SK-N-SH (cell line): ENCODE measurements around the gene SF3B4. TPM values are rescaled to one million over a fixed set of nuclear protein-coding genes. Genes with fewer than 3 reads are reported as not detected.

Experiments
- CTCF ChIA-PET: fragments of 300-600, 350-600 bp; formaldehyde crosslinking; extraction: SDS; loops from one replicate; lab custom pipeline; 2021; lab: Yijun Ruan, JAX
- POLR2A ChIA-PET: fragments of 350-600 bp; sonication (Branson Sonifier 250); formaldehyde crosslinking; extraction: SDS; loops from one replicate; lab custom pipeline; 2020; ENCODE audit warnings: antibody characterized with exemption, inconsistent platforms; lab: Yijun Ruan, JAX
- DNase-seq: peaks from one replicate; pipeline ENCODE4 v3.0.0; 2012
- H2AFZ ChIP-seq: fragments of 200-600 bp; sonication (generic); 2 replicates; pipeline ENCODE4 v1.8.1; 2016; ENCODE audit warnings: antibody characterized with exemption, mild to moderate bottlenecking, low read depth
- H3F3A ChIP-seq: fragments of 200-600 bp; sonication (generic); replicated peaks from 2 replicates; pipeline ENCODE3; 2016; ENCODE audit warnings: antibody characterized with exemption, mild to moderate bottlenecking; ENCODE audit not compliant: insufficient read depth
- H3K27ac ChIP-seq, 2 experiments: fragments of 200-500 bp in 1 of 2; fragments of 200-600 bp in 1 of 2; sonication (Bioruptor generic) in 1 of 2; sonication (generic), shearing (Covaris generic) in 1 of 2; 2 replicates each; pipeline versions ENCODE4 v1.5.1 to v1.6.1; 2014 to 2016; ENCODE audit warnings: low read depth in 2 of 2, inconsistent platforms in 1 of 2, low read length in 1 of 2, mild to moderate bottlenecking in 1 of 2, mixed read lengths in 1 of 2
- H3K27me3 ChIP-seq: fragments of 200-600 bp; sonication (generic), shearing (Covaris generic); 2 replicates; pipeline ENCODE4 v1.6.1; 2016; ENCODE audit warnings: mixed run types; ENCODE audit not compliant: insufficient read depth
- H3K36me3 ChIP-seq, 2 experiments: fragments of 200-500 bp in 1 of 2; fragments of 200-600 bp in 1 of 2; sonication (Bioruptor generic) in 1 of 2; sonication (generic) in 1 of 2; replicated peaks in 1 of 2; 2 replicates each; pipeline versions ENCODE3 to v1.5.1; 2014 to 2016; ENCODE audit warnings: low read length in 1 of 2, mild to moderate bottlenecking in 1 of 2; ENCODE audit not compliant: insufficient read depth in 2 of 2, control insufficient read depth in 1 of 2
- H3K4me1 ChIP-seq, 2 experiments: fragments of 200-500 bp in 1 of 2; fragments of 200-600 bp in 1 of 2; sonication (Bioruptor generic) in 1 of 2; sonication (generic), shearing (Covaris generic) in 1 of 2; 2 replicates each; pipeline versions ENCODE4 v1.5.1 to v1.6.1; 2014 to 2016; ENCODE audit warnings: low read depth in 1 of 2, low read length in 1 of 2, mixed run types in 1 of 2; ENCODE audit not compliant: insufficient read depth in 2 of 2, control insufficient read depth in 1 of 2
- H3K4me2 ChIP-seq: fragments of 200-600 bp; sonication (generic), shearing (Covaris generic); 2 replicates; pipeline ENCODE4 v1.6.1; 2017; ENCODE audit warnings: mixed run types
- H3K4me3 ChIP-seq, 2 experiments: fragments of 200-500 bp in 1 of 2; fragments of 200-600 bp in 1 of 2; sonication (Bioruptor generic) in 1 of 2; sonication (generic), shearing (Covaris generic) in 1 of 2; 2 replicates each; pipeline versions ENCODE4 v1.5.1 to v1.8.1; 2014 to 2016; ENCODE audit warnings: low read depth in 2 of 2, inconsistent platforms in 1 of 2, low read length in 1 of 2, mild to moderate bottlenecking in 1 of 2, mixed read lengths in 1 of 2, moderate library complexity in 1 of 2
- H3K79me2 ChIP-seq: fragments of 200-600 bp; sonication (generic); 2 replicates; pipeline ENCODE4 v1.8.1; 2017; ENCODE audit warnings: mild to moderate bottlenecking; ENCODE audit not compliant: insufficient read depth
- H3K9ac ChIP-seq: fragments of 200-600 bp; sonication (generic); 2 replicates; pipeline ENCODE4 v1.6.1; 2017; ENCODE audit warnings: mixed run types
- H3K9me2 ChIP-seq: fragments of 200-600 bp; sonication (generic); 2 replicates; pipeline ENCODE4 v1.6.1; 2017; ENCODE audit warnings: mixed run types
- H3K9me3 ChIP-seq: fragments of 200-600 bp; sonication (generic); 2 replicates; pipeline ENCODE4 v1.6.1; 2017; ENCODE audit warnings: mixed run types, mild to moderate bottlenecking, moderate library complexity
- H4K20me1 ChIP-seq: fragments of 200-600 bp; sonication (generic); 2 replicates; pipeline ENCODE4 v1.6.1; 2017; ENCODE audit warnings: mild to moderate bottlenecking, mixed run types; ENCODE audit not compliant: insufficient read depth
- CHD2 ChIP-seq: fragments of 150-350 bp; IDR thresholded peaks from 2 replicates; pipeline ENCODE4 v1.6.1; 2018; ENCODE audit warnings: low read length; ENCODE audit not compliant: partially characterized antibody
- FOSL2 ChIP-seq: IDR thresholded peaks from 2 replicates; pipeline ENCODE4 v1.4.0; 2012; ENCODE audit warnings: low read depth, mild to moderate bottlenecking, moderate library complexity, borderline replicate concordance
- FOXJ3 ChIP-seq: sonication (generic); formaldehyde crosslinking; IDR thresholded peaks from 2 replicates; pipeline ENCODE4 v1.5.1; 2020; ENCODE audit warnings: mild to moderate bottlenecking, missing genetic modification reagents
- GABPA ChIP-seq: IDR thresholded peaks from 2 replicates; pipeline ENCODE4 v1.4.0; 2012; ENCODE audit warnings: low read depth, mild to moderate bottlenecking
- GATA2 ChIP-seq: sonication (generic); formaldehyde crosslinking; IDR thresholded peaks from 2 replicates; pipeline ENCODE4 v1.5.0; 2020; ENCODE audit warnings: mild to moderate bottlenecking, missing genetic modification reagents
- JUND ChIP-seq: IDR thresholded peaks from 2 replicates; pipeline ENCODE4 v1.4.0; 2012
- MXI1 ChIP-seq: IDR thresholded peaks from 2 replicates; pipeline ENCODE4 v1.6.1; 2012; ENCODE audit warnings: mild to moderate bottlenecking, low read depth, low read length, improper control_type of control experiment
- NFIC ChIP-seq: IDR thresholded peaks from 2 replicates; pipeline ENCODE4 v1.4.0; 2012; ENCODE audit warnings: borderline replicate concordance
- NRF1 ChIP-seq: IDR thresholded peaks from 2 replicates; pipeline ENCODE4 v1.6.1; 2012; ENCODE audit warnings: low read depth, mild to moderate bottlenecking, low read length
- RAD21 ChIP-seq: IDR thresholded peaks from 2 replicates; pipeline ENCODE4 v1.6.1; 2012; ENCODE audit warnings: mild to moderate bottlenecking, low read length
- RCOR1 ChIP-seq: fragments of 150-350 bp; IDR thresholded peaks from 2 replicates; pipeline ENCODE4 v1.6.1; 2017; ENCODE audit warnings: antibody characterized with exemption, low read length
- SIN3A ChIP-seq: IDR thresholded peaks from 2 replicates; pipeline ENCODE4 v1.6.1; 2012; ENCODE audit warnings: low read depth, mild to moderate bottlenecking, low read length, moderate library complexity, borderline replicate concordance
- SMC3 ChIP-seq: IDR thresholded peaks from 2 replicates; pipeline ENCODE4 v1.6.1; 2012; ENCODE audit warnings: low read depth, low read length, improper control_type of control experiment
- WGBS: methylation state at CpG from one replicate; pipeline ENCODE4 v1.1.6; 2017; ENCODE audit warnings: low lambda C conversion rate; 5-methylcytosine and 5-hydroxymethylcytosine counted together
- polyA plus RNA-seq, 3 experiments: library from polyadenylated mRNA; depleted of rRNA; stranded (reverse); fragments of >200 nt; gene quantifications; 2 replicates each; pipeline ENCODE4 v1.2.3, GENCODE V29; 2012
- TF ChIP-seq, protein P1 (sequence below): IDR thresholded peaks from 2 replicates; pipeline ENCODE4 v1.4.0; 2012; ENCODE audit warnings: low read depth
- TF ChIP-seq, protein P2 (sequence below): IDR thresholded peaks from 2 replicates; pipeline ENCODE4 v1.4.0; 2012; ENCODE audit warnings: low read depth, borderline replicate concordance
- TF ChIP-seq, protein P3 (sequence below): IDR thresholded peaks from 2 replicates; pipeline ENCODE4; 2012
- TF ChIP-seq, protein P4 (sequence below): IDR thresholded peaks from 2 replicates; pipeline ENCODE4 v1.4.0; 2012; ENCODE audit warnings: low read depth, borderline replicate concordance
- TF ChIP-seq, protein P5 (sequence below): fragments of 150-350 bp; IDR thresholded peaks from 2 replicates; pipeline ENCODE4 v1.6.1; 2016; ENCODE audit warnings: mild to moderate bottlenecking, low read depth, low read length

The SF3B4 gene
- polyA plus RNA-seq, 1 of the 3 experiments (the other 2 are of a cell fraction) = 54.3 TPM

DNA sequence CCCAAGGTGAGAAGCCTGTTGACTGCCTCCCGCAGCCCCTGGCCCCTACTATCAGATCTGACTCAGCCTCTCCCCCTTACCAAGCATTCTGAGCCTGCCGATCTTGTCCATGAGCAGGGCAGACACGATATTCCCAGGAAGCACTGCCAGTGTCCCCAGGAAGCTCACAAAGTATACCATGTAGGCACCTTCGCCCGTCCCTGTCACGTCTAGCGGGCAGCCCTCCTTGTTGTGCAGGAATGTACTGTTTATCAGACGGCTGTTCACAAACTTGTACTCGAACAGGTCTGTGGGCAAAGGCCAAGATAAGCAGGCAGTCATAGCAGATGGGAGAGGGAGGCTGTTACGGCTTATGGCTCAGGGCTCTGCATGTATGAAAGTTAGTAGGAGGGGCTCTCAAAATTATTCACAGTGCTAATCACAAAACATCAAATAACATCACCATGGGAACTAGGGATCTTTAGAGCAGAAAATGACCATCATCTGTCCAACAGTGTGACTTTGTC, 21.0 kb downstream of the SF3B4 start (continued):
- TF ChIP-seq, protein P1, sequence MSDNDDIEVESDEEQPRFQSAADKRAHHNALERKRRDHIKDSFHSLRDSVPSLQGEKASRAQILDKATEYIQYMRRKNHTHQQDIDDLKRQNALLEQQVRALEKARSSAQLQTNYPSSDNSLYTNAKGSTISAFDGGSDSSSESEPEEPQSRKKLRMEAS = no peak
- TF ChIP-seq RCOR1 = no peak

DNA sequence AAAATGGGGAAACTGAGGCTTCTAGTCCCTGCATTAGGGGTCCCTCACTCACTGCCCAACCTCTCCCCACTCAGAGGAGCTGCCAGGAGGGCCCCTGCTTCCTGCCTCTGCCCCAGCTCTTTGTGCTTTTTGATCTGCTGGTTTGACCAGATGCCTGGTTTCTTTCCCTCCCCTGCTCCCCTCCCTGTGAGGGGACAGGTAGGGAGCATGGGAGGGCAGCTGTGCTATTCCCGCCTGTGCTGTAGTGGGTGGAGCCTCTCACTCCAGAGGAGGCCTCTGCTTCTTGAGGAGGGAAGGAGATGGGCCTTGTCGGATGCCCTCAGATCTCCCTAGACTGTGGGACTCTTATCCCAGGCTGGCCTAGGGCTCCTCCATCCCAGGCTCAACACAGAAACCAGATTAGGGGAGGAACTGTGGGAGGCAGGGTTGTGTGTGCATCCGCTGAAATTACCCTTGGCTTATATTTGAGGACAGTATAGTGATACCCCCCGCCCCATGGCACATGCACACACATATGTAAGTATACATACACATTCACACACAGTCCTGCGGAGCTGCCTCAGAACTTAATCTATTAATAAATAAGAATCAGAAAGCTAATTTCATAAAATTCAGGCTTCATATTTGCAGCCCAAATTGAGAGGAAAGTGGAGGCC, 23.6 kb downstream of the SF3B4 start:
- H3K4me2 ChIP-seq = no peak overlapping the region
- no peak overlapping the region for H2AFZ ChIP-seq
- no peaks in the 10 kb centered on the region for H3K27me3 ChIP-seq
- TF ChIP-seq JUND (no peak), MXI1 (no peak), NFIC (no peak), FOSL2 (no peak), FOXJ3 (CRISPR knock-in tag) (no peak), RAD21 (no peak), CHD2 (no peak), NRF1 (no peak), SIN3A (no peak), SMC3 (no peak), GATA2 (CRISPR knock-in tag) (no peak), GABPA (no peak)
- TF ChIP-seq, protein P2, sequence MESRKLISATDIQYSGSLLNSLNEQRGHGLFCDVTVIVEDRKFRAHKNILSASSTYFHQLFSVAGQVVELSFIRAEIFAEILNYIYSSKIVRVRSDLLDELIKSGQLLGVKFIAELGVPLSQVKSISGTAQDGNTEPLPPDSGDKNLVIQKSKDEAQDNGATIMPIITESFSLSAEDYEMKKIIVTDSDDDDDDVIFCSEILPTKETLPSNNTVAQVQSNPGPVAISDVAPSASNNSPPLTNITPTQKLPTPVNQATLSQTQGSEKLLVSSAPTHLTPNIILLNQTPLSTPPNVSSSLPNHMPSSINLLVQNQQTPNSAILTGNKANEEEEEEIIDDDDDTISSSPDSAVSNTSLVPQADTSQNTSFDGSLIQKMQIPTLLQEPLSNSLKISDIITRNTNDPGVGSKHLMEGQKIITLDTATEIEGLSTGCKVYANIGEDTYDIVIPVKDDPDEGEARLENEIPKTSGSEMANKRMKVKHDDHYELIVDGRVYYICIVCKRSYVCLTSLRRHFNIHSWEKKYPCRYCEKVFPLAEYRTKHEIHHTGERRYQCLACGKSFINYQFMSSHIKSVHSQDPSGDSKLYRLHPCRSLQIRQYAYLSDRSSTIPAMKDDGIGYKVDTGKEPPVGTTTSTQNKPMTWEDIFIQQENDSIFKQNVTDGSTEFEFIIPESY = no peak
- TF ChIP-seq, protein P3, sequence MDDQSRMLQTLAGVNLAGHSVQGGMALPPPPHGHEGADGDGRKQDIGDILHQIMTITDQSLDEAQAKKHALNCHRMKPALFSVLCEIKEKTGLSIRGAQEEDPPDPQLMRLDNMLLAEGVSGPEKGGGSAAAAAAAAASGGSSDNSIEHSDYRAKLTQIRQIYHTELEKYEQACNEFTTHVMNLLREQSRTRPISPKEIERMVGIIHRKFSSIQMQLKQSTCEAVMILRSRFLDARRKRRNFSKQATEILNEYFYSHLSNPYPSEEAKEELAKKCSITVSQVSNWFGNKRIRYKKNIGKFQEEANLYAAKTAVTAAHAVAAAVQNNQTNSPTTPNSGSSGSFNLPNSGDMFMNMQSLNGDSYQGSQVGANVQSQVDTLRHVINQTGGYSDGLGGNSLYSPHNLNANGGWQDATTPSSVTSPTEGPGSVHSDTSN = no peak
- TF ChIP-seq, protein P1 = no peak
- TF ChIP-seq, protein P4, sequence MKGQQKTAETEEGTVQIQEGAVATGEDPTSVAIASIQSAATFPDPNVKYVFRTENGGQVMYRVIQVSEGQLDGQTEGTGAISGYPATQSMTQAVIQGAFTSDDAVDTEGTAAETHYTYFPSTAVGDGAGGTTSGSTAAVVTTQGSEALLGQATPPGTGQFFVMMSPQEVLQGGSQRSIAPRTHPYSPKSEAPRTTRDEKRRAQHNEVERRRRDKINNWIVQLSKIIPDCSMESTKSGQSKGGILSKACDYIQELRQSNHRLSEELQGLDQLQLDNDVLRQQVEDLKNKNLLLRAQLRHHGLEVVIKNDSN = no peak
- TF ChIP-seq, protein P5, sequence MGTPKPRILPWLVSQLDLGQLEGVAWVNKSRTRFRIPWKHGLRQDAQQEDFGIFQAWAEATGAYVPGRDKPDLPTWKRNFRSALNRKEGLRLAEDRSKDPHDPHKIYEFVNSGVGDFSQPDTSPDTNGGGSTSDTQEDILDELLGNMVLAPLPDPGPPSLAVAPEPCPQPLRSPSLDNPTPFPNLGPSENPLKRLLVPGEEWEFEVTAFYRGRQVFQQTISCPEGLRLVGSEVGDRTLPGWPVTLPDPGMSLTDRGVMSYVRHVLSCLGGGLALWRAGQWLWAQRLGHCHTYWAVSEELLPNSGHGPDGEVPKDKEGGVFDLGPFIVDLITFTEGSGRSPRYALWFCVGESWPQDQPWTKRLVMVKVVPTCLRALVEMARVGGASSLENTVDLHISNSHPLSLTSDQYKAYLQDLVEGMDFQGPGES = no peak
- peaks cover 0 to 13% of the 10 kb centered on the region in 2 experiments; a peak in 1 of 4 replicates for H3K4me1 ChIP-seq
- H3F3A ChIP-seq = peaks cover 6% of the 10 kb centered on the region
- H3K9me3 ChIP-seq = no peaks in the 10 kb centered on the region
- 93% methylated on average over 3 of the region's 5 CpGs for WGBS
- H3K27ac ChIP-seq = no peak overlapping the region
- H3K9ac ChIP-seq = no peak overlapping the region
- no peak overlapping the region for H3K4me3 ChIP-seq
- no peaks in the 10 kb centered on the region for H3K9me2 ChIP-seq
- no peaks in the 10 kb centered on the region for H4K20me1 ChIP-seq
- no peaks in the 10 kb centered on the region for H3K79me2 ChIP-seq
- peaks cover 0 to 20% of the 10 kb centered on the region in 2 experiments for H3K36me3 ChIP-seq
- ChIA-PET CTCF (interaction anchor here (1.5 kb wide), 1 partner anchor 15 kb away, joined by 5 read pairs; a partner anchor contains a TSS), POLR2A (interaction anchor here (0.8 kb wide), 1 partner anchor 17 kb away, joined by 3 read pairs; a partner anchor contains a TSS)
- no peak for DNase-seq
